Fibroblast of skin of scalp (primary cell): ENCODE data around the gene FTCDNL1.

ENCODE experiments used
- DNase-seq: peaks from one replicate; pipeline ENCODE4 v3.0.0-alpha.2; 2013

The FTCDNL1 gene

DNA sequence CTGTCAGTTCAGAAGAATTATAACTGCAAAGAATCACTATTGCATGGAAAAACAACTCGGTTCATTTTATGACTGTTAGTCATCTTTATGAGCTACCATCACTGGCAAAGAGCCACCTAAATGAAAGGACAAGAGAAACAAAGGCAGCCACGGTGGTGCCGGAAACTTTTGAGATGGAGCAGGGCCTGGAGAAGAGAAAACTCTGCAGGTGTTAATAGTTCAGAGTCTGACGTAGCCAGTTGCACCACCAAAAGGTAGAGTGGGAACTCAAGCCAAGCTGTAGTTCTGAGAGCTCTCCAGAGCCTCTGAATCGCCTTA is 110.9 kb downstream of the FTCDNL1 start:
- DNase-seq = no peak

- DNase-seq = peak; percentile 52
These were observed 111.4 kb downstream of the FTCDNL1 start for GRCh38 chr2:199739413-199740110.

DNA sequence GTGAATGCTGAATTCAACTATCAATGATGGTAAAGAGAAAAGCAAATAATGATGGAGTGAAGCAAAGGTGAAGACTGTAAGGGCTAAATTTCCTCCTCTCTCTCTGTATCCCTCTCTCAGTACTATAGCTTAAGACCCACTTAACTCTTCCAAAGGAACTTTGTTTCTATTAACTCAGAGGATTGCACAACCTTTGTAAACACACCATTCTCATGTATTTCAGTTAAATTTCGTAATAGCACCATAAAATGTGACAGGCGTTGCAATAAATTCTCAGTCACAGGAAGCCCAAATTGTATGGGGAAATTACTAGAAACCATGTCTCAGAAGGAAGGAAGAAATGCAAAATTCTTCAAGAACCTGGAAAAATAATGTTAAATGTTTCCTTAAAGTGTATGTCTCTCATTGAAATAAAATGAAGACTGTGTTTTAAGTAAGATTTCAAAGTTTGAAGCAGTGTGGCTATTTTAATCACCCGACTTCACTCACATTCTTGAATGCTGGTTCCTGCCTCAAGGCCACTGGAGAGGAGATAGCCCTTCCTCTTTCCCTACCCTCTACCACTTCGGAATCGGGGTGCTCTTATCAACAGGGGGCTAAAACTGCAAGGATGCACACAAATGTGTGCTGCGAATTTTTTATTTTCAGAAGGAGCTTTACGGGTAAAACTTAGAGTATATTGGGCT is 112.1 kb downstream of the FTCDNL1 start:
- no peak for DNase-seq

DNA sequence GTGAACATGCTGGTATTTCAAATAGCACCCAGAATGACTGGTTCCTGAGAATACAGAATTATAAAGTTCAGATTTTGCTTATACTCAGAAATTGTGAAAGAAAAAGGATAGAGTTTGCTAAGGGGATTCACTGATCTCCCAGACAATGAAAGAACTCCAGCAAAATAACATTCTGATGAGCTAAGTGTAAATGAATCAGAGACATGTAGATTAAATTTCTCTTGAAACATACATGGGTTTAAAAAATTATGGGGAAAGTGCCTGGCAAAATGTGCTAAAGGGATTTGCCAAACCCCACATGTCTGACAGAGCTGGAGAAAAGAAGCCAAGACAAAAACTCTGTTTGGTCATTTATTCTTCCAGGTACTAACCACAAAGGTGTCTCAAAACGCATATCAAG is 116.3 kb downstream of the FTCDNL1 start:
- DNase-seq = no peak

DNA sequence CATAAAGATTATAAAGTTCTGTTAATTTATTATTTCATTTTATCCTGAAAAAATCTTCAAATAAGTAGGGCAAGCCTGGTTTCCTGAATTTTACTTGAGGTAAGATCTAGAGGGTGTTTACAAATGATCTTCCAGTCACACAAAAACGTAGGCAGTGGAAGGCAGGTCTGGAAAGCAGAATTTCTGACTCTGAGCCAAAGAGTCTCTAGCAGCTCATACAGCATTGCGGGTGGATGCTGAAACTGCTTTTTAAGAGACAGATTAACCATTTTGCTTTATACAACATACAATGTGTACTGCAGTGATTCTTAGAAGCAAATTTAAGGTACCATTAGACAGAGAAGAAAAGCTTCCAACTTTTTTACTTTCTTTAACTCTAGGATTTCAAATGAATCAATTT is 117.0 kb downstream of the FTCDNL1 start:
- DNase-seq = no peak

DNA sequence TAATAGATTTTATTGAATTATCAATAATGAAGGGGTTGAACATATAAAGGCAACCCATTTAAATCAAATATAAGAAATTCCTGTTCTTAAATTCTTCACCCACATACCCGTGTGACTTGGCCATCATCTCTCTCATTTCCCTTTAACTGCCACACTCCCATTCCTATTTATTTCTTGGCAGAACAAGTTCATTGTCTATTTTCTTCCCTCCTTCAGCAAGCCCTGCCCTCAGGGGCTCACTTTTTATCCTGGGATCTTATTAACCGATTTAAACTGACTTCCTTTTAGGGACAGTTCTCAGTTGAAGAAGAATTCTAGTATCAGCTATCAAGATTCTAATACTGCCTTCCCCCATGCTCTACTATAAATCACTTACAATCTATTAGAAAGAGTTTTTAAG is 123.2 kb downstream of the FTCDNL1 start:
- DNase-seq = no peak

DNA sequence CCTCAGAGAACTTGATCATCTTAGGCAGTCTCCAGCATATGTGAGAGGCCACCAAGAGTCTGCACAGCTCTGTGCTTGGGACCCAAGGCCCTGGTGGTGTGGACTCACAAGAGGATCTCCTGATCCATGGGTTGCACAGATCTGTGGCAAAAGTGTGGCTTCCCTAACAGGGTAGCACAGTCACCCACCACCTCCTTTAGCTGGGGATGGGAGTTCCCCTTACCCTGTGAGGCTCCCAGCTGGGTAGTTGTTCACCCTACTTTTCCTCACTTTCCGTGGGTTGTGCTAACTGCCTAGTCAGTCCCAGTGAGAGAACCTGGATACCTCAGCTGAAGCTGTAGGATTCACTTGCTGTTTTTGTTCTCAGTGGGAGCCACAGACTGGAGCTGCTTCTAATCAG is 123.7 kb downstream of the FTCDNL1 start:
- DNase-seq = no peak

DNA sequence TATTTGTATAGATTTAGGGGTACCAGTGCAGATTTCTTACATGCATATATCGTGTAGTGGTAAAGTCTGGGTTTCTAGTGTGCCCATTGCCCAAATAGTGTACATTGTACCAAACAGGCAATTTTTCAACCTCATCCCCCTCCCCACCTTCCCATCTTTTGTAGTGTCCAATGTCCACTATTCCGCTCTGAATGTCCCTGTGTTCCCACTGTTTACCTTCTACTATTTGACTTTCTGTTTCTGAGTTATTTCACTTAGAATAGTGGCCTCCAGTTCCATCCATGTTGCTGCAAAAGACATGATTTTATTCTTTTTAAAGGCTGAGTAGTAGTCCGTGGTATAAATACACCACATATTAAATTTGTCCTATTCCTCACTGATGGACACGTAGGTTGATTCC is 132.9 kb downstream of the FTCDNL1 start:
- DNase-seq = no peak

DNA sequence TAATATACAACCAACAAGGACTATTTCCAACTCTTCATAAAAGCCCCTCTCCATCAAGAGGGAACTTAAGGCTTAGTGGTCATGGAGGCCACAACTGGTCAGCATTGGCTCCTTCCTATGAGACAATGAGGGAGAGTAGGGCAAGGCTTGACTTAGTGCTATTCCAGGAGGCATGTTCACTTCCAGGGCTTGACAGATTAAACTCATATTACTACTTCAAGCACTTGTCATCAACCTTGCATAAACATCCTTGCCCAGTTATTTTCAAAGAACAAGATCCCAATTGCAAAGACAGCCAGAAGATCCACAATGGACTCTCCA is 133.4 kb downstream of the FTCDNL1 start:
- DNase-seq = no peak

DNA sequence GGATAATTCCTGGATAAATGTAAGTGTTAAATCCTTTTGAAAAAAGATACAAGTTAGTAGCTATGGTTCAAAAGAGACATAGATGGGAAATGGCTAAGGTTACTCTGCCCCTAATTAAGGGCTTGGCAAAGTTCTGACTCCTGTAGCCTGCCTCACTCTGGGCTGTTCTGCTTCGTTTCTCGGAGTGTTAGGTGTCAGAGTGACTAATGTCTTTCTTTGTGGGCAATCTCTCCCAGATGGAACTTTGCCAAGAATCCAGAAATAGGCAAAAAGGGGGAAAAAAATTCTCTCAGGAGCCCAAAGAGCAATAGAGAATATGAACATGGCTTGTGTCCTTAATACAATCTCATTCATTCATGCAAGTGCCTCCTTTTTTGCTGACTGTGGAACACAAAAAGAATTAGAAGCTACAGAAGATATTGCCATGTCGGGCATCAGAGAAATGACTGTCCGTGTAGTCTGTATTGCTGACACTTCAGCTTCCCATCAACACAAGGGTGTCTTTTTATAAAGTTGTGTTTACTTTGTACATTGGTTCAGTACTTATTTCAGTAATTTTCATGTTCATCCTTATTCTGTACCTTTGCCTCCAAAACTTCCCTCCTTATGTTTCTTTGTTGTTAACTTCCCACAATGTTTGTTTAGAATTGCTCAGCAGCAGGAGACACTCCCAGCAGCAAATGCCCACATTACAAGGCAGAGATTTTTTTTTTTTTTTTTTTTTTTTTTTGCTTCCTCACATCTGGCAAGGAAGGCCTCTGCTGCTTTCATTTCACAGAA is 134.0 kb downstream of the FTCDNL1 start:
- peak; percentile 10 for DNase-seq

- no peak for DNase-seq
These were observed 137.2 kb downstream of the FTCDNL1 start for GRCh38 chr2:199713746-199714145.

DNA sequence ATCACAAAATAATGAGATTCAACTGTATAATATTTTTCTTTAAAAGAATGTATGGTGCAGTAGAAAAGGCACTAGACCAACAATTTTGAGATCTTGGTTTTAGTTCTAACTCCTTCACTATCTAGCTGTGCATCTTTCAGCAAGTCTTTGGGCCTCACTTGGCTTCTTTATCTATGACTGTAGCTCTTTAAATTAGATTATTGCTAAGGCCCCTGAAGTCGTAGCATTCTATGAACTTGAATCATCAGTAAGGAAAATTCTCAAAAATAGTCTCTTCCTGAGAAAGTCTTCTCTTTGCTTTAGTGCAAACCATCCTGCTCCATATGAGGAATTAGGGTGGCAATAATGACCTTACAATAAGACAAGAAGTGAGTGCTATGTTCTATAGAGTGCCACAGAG is 140.4 kb downstream of the FTCDNL1 start:
- no peak for DNase-seq
